HG03039 (cell line): ENCODE results near the gene OR2V1.
"Not testable (repeated sequence)": the region's sequence is repeated elsewhere in the genome, so short reads cannot be mapped to it uniquely, and the experiment has no call there.

Experiments
- ATAC-seq: cut with Tn5 transposase; IDR thresholded peaks from one replicate; pipeline ENCODE4 v1.9.1; 2021; ENCODE audit warnings: mild to moderate bottlenecking, moderate library complexity; ENCODE audit not compliant: unreplicated experiment

OR2V1 gene

DNA sequence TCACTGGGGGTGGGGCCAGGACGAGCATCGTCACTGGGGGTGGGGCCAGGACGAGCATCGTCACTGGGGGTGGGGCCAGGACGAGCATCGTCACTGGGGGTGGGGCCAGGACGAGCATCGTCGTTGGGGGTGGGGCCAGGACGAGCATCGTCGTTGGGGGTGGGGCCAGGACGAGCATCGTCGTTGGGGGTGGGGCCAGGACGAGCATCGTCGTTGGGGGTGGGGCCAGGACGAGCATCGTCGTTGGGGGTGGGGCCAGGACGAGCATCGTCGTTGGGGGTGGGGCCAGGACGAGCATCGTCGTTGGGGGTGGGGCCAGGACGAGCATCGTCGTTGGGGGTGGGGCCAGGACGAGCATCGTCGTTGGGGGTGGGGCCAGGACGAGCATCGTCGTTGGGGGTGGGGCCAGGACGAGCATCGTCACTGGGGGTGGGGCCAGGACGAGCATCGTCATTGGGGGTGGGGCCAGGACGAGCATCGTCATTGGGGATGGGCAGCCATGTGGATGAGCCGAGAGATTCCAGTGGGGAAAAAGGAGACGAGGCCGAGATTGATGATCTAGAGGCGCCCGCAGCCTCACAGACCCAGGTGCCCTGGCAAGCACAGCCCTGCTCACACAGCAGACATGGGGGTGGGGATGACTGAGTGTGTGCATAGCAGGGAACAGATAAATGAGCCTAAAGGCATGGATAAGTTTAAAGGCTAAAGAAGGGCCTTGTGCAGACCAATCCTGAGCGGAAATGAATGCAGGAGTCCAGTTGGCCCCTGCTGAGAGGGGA is 30.0 kb upstream of the OR2V1 start:
- not testable (repeated sequence) for ATAC-seq

- ATAC-seq, result peak; percentile 53
Measured at GRCh38 chr5:181160152-181160754, 29.3 kb upstream of the OR2V1 start.

DNA sequence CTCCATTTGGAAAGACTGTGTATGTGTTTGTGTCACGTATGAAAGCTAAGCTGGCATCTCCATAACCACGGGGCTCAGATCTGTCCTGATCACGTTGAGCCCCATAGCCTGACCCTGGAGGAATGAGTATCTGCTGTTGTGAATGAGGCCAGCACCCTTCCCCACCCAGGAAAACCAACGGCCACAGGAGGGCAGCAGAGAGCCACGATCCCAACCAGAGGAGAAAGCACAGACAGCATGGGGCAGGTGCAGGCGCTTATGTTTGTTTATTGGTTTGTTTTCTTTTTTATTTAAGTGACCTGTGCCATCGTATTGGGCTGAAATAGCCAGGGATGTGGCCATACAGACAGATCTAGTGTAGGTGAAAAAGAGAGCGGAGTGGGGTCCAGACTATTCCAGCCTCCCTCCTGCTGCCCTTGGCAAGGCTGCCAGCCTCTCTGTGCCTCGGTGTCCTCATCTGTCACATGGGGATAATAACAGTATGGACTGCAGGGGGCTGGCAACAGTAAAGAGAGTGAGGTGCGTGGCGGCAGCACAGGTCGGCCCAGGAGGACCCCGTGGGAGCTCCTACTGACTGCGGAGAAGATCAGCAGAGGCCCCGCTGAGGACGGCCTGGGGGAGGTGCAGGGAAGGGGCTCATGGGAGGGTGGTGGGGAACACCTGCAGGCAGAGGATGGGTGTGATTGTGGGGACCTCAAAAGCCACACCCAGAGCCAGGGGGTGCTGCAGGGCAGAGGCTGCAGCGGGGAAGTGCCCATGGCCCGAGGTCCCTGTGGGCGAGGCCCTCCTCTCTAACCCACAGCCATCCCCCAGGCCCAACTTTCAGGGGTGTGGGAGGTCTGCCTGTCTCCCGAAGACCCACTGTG is 28.6 kb upstream of the OR2V1 start:
- peak; percentile 48 for ATAC-seq

GRCh38 chr5:181158869-181159268 is 27.9 kb upstream of the OR2V1 start:
- ATAC-seq, result no peak

GRCh38 chr5:181156758-181157157 is 25.8 kb upstream of the OR2V1 start:
- ATAC-seq, result no peak

- no peak for ATAC-seq
Measured at GRCh38 chr5:181153814-181154213, 22.8 kb upstream of the OR2V1 start.

DNA sequence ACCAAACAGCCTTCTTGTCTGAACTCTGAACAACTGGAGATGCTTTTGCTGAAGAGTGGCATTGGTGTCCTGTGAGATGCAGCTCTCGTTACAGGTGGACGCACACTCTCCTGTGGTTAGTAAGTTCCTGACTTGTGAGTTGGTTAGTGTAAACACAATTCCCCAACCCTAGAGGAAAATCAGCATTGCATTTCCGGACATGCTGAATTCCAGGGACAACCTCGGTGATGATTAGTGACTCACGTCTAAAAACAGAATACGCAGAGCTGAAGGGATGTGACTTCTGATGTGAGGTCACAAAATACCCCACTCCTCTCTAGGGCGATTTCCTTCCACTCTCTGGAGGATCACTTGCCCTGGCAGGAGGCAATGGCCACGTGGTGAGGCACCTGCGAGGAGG is 21.4 kb upstream of the OR2V1 start:
- no peak for ATAC-seq

GRCh38 chr5:181151146-181151545 is 20.2 kb upstream of the OR2V1 start:
- ATAC-seq, result no peak

DNA sequence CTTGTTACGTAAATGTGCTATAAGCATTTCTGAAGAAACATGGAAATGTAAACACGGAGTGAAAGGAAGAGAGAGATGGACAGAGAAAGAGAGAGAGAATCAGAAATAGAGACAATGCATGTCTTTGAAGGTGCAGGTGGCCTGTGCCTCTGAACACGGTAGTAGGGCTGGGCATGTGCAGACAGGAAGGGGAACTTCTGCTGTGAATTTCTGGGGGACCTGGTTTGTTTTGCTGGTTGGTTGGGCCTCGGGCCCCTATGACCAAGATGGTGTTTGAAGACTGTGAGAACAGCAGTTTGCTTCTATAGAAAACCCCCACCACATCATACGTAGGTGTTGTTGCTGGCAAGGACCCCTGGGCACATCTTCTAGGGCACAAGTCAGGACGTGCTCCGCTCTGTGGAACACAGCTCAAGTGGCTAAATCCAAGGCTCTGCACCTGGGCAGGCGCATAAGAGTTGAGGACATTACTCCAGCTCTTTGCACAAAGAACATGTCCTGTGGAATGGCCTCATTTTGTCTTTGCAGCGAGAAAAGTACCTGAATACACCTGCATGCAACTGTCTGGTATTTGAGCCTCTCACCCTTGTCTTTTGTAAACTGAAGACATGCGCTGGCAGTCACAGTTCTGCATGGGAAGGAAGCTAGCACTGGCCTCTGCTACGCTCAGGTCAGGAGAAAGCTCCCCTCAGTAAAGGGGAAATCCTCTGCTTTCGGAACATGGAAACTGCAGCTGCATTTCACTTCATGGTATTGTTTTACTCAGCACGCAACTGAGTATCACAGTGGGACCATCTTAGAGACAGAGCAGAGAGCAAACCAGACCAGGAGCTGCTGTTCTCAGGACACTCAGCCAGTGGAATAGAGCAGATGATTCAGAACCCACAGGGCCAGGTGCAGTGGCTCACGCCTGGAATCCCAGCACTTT is 19.1 kb upstream of the OR2V1 start:
- ATAC-seq, result no peak

- no peak for ATAC-seq
Measured at GRCh38 chr5:181149355-181149754, 18.4 kb upstream of the OR2V1 start.

DNA sequence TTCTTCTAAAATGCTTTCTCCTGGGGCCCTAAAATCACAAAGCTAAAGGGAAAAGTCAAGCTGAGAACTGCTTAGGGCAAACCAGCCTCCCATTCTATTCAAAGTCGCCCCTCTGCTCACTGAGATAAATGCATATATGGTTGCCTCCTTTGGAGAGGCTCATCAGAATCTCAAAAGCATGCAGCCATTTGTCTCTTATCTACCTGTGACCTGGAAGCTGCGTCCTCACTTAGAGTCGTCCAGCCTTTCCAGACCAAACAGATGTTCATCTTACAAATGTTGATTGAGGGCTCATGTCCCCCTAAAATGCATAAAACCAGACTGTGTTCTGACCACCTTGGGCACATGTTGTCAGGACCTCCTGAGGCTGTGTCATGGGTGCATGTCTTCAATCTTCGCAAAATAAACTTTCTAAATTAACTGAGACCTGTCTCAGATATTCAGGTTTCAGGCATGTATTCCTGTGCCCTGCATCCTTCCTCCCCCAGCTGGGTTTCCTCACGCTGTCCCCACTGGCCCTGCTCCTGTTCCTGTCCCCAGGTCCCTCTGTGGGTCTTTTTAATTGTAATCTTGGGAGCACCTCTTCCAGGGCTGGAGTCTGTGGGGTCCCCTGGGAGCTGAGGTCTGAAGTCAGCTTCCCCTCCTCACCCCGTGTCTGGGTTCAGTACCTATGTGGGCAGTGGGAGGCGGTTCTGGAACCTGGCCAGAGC is 16.1 kb upstream of the OR2V1 start, which contains the start of gene OR2V2:
TSS of gene OR2V2 (plus strand) at position 660 of the 710 bp plus-strand sequence. CDS start 7,357 bp downstream, outside the sequence.
- not testable (repeated sequence) for ATAC-seq

- ATAC-seq, result no peak
Measured at GRCh38 chr5:181145133-181145532, 14.2 kb upstream of the OR2V1 start.

DNA sequence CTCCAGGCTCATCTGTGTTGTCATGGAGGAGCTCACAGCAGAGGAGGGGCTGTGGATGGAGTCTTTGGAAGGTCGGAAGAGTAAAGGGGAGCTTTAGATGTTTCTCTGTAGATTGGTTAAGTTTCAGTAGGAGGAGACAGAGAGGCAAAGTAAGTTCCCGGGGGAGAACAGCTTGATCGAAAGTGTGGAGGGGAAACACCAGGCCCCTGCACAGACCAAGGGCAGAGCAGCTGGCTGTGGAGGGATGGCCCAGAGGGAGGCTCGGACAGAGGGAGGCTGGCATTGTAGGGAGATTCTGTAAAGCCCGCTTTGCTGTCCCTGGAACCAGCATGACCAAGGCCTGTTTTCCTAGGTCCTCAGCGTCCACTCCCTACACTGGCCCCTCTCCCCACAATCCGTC is 11.1 kb upstream of the OR2V1 start:
- ATAC-seq, result no peak

GRCh38 chr5:181140766-181141165 is 9.8 kb upstream of the OR2V1 start:
- ATAC-seq, result no peak

GRCh38 chr5:181138258-181138657 is 7.3 kb upstream of the OR2V1 start:
- ATAC-seq, result no peak

GRCh38 chr5:181136361-181136955 is 5.5 kb upstream of the OR2V1 start:
- no peak for ATAC-seq

DNA sequence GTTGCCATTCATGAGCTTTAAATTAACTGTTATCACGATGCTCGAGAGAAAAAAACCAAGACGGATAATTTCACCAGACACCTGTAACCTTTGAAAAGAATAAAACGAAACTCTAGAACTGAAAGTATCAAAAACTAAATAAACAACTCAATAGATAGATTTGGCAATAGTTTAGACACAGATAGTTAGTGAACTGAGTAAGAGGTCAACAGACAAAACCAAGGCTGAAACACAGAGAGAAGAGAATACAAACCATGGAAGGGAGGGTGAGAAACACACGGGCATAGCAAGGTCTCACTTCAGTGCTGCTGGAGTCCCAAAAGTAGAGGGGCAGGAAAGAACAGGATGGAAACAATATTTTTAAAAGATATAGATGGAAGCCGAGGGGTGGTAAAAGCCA is 3.3 kb upstream of the OR2V1 start:
- ATAC-seq, result no peak

GRCh38 chr5:181133610-181134231 is 2.8 kb upstream of the OR2V1 start:
- no peak for ATAC-seq

DNA sequence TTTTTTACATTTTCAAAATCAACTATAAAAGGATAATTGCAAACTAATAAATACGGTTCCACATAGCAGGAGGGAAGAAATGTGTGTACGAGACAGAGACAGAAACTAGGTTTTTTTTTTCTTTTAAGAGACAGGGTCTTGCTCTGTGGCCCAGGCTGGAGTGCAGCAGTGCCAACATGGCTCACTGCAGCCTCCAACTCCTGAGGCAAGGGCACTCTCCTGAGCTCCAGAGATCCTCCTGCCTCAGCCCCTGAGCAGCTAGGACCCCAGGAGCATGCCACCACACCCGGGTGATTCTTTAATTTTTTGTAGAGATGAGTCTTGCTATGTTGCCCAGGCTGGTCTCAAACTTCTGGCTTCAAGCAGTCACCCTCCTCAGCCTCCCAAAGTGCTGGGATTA is 2.1 kb upstream of the OR2V1 start:
- no peak for ATAC-seq
